ENCODE measurements around the gene ARID4B.

DNA sequence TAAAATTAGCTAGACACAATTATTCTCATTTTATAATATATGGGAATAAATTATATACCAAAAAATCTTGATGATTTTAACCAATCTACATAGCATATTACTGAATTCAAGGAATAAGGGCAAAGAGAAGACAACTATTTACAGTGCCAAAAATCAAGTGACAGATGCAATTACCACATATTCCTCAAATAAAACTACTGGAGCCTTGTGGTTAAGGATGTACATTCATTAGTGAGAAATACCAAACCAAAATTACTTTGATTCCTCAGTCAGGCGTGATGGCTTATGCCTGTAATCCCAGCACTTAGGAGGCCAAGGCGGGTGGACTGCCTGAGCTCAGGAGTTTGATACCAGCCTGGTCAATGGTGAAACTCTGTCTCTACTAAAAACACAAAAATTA, 98.1 kb downstream of the ARID4B start:
- TF ChIP-seq, protein P1, sequence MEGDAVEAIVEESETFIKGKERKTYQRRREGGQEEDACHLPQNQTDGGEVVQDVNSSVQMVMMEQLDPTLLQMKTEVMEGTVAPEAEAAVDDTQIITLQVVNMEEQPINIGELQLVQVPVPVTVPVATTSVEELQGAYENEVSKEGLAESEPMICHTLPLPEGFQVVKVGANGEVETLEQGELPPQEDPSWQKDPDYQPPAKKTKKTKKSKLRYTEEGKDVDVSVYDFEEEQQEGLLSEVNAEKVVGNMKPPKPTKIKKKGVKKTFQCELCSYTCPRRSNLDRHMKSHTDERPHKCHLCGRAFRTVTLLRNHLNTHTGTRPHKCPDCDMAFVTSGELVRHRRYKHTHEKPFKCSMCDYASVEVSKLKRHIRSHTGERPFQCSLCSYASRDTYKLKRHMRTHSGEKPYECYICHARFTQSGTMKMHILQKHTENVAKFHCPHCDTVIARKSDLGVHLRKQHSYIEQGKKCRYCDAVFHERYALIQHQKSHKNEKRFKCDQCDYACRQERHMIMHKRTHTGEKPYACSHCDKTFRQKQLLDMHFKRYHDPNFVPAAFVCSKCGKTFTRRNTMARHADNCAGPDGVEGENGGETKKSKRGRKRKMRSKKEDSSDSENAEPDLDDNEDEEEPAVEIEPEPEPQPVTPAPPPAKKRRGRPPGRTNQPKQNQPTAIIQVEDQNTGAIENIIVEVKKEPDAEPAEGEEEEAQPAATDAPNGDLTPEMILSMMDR (IDR thresholded peaks at IDR 0.05), result no peak
- TF ChIP-seq POLR2A (IDR thresholded peaks at IDR 0.05; ENCODE audit: low read length) (no peak), CHD2 (IDR thresholded peaks at IDR 0.05; ENCODE audit: low read length, partially characterized antibody) (no peak), MAFK (IDR thresholded peaks at IDR 0.05; ENCODE audit: partially characterized antibody) (no peak), POLR2AphosphoS2 (conservative IDR thresholded peaks at IDR 0.05; ENCODE audit: low read length) (no peak), JUNB (IDR thresholded peaks at IDR 0.05) (no peak)
- TF ChIP-seq, protein P2, sequence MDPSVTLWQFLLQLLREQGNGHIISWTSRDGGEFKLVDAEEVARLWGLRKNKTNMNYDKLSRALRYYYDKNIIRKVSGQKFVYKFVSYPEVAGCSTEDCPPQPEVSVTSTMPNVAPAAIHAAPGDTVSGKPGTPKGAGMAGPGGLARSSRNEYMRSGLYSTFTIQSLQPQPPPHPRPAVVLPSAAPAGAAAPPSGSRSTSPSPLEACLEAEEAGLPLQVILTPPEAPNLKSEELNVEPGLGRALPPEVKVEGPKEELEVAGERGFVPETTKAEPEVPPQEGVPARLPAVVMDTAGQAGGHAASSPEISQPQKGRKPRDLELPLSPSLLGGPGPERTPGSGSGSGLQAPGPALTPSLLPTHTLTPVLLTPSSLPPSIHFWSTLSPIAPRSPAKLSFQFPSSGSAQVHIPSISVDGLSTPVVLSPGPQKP (IDR thresholded peaks at IDR 0.05; ENCODE audit: low read depth, low read length), result no peak
- TF ChIP-seq, protein P3, sequence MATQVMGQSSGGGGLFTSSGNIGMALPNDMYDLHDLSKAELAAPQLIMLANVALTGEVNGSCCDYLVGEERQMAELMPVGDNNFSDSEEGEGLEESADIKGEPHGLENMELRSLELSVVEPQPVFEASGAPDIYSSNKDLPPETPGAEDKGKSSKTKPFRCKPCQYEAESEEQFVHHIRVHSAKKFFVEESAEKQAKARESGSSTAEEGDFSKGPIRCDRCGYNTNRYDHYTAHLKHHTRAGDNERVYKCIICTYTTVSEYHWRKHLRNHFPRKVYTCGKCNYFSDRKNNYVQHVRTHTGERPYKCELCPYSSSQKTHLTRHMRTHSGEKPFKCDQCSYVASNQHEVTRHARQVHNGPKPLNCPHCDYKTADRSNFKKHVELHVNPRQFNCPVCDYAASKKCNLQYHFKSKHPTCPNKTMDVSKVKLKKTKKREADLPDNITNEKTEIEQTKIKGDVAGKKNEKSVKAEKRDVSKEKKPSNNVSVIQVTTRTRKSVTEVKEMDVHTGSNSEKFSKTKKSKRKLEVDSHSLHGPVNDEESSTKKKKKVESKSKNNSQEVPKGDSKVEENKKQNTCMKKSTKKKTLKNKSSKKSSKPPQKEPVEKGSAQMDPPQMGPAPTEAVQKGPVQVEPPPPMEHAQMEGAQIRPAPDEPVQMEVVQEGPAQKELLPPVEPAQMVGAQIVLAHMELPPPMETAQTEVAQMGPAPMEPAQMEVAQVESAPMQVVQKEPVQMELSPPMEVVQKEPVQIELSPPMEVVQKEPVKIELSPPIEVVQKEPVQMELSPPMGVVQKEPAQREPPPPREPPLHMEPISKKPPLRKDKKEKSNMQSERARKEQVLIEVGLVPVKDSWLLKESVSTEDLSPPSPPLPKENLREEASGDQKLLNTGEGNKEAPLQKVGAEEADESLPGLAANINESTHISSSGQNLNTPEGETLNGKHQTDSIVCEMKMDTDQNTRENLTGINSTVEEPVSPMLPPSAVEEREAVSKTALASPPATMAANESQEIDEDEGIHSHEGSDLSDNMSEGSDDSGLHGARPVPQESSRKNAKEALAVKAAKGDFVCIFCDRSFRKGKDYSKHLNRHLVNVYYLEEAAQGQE (IDR thresholded peaks at IDR 0.05), result no peak
- TF ChIP-seq, protein P4, sequence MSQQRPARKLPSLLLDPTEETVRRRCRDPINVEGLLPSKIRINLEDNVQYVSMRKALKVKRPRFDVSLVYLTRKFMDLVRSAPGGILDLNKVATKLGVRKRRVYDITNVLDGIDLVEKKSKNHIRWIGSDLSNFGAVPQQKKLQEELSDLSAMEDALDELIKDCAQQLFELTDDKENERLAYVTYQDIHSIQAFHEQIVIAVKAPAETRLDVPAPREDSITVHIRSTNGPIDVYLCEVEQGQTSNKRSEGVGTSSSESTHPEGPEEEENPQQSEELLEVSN (IDR thresholded peaks at IDR 0.05; ENCODE audit: borderline replicate concordance, low read depth), result no peak
